Suprapubic skin (tissue), 4 donors: ENCODE results near the gene MB21D2.

Experiments
- EP300 ChIP-seq: sonication (generic); formaldehyde crosslinking; IDR thresholded peaks from one replicate; pipeline ENCODE4 v1.6.1; 2017; ENCODE audit warnings: antibody characterized with exemption
- POLR2A ChIP-seq, 2 donors: fragments of 450-650 bp; IDR thresholded peaks; one replicate each; pipeline ENCODE4 v1.6.1; 2017; ENCODE audit warnings: antibody characterized with exemption in 2 of 2, mild to moderate bottlenecking in 2 of 2, moderate library complexity in 2 of 2
- POLR2AphosphoS5 ChIP-seq, 3 donors: sonication (generic); formaldehyde crosslinking; IDR thresholded peaks; one replicate each; pipeline ENCODE4 v1.6.1; 2017; ENCODE audit warnings: antibody characterized with exemption in 3 of 3
- TF ChIP-seq, protein P1 (sequence below), 2 donors: fragments of 200-600 bp in 1 of 2; fragments of 450-650 bp in 1 of 2; sonication (generic) in 1 of 2; IDR thresholded peaks; one replicate each; pipeline ENCODE4 v1.5.1; 2016 to 2019; ENCODE audit warnings: antibody characterized with exemption in 2 of 2, mild to moderate bottlenecking in 1 of 2, moderate library complexity in 1 of 2

DNA sequence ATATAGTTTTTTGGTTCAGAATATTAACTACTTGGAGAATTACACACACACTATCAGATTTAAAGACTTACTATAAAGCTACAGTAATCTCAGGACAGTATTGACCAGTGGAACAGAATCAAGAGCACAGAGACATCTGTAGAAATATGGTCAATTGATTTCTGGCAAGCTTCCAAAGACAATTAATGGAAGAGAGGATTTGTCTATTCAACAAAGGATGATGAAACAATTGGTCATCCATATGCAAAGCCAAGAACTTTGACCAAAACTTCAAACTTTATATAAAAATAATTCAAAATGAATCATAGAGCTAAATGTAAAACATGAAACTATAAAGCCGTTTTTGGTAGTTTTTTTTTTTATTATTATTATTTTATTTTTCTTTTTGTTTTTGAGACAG, 29.8 kb upstream of the MB21D2 start:
- no peak for TF ChIP-seq POLR2A (IDR thresholded peaks at IDR 0.05)
- TF ChIP-seq, protein P1, sequence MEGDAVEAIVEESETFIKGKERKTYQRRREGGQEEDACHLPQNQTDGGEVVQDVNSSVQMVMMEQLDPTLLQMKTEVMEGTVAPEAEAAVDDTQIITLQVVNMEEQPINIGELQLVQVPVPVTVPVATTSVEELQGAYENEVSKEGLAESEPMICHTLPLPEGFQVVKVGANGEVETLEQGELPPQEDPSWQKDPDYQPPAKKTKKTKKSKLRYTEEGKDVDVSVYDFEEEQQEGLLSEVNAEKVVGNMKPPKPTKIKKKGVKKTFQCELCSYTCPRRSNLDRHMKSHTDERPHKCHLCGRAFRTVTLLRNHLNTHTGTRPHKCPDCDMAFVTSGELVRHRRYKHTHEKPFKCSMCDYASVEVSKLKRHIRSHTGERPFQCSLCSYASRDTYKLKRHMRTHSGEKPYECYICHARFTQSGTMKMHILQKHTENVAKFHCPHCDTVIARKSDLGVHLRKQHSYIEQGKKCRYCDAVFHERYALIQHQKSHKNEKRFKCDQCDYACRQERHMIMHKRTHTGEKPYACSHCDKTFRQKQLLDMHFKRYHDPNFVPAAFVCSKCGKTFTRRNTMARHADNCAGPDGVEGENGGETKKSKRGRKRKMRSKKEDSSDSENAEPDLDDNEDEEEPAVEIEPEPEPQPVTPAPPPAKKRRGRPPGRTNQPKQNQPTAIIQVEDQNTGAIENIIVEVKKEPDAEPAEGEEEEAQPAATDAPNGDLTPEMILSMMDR (IDR thresholded peaks at IDR 0.05): no peak
- no peak for TF ChIP-seq EP300
- no peak for TF ChIP-seq POLR2AphosphoS5 (IDR thresholded peaks at IDR 0.05)
